Activated CD4-positive, alpha-beta T cell treated with anti-CD3 and anti-CD28 coated beads, Interleukin-2, amount 10 ng/mL, durations not matched to agents 24 days and 14 days (primary cell): ENCODE measurements around the gene LBHD2. TPM values are rescaled to one million over a fixed set of nuclear protein-coding genes. Genes with fewer than 3 reads are reported as not detected.

Experiments used
- DNase-seq: peaks from one replicate; pipeline ENCODE4 v3.0.0; 2022
- H3K27ac Mint-ChIP-seq: one replicate; pipeline ENCODE4 v1.8.0; 2022; ENCODE audit warnings: mild to moderate bottlenecking, mixed read lengths
- H3K27me3 Mint-ChIP-seq: one replicate; pipeline ENCODE4 v1.8.0; 2022; ENCODE audit warnings: mixed read lengths
- H3K36me3 Mint-ChIP-seq: one replicate; pipeline ENCODE4 v1.8.0; 2022; ENCODE audit warnings: low read depth, mild to moderate bottlenecking, mixed read lengths
- H3K4me1 Mint-ChIP-seq: one replicate; pipeline ENCODE4 v1.8.0; 2021; ENCODE audit warnings: mixed read lengths
- H3K4me3 Mint-ChIP-seq: one replicate; pipeline ENCODE4 v1.8.0; 2022; ENCODE audit warnings: mild to moderate bottlenecking, moderate library complexity, mixed read lengths
- H3K9me3 Mint-ChIP-seq: one replicate; pipeline ENCODE4 v1.8.0; 2021; ENCODE audit warnings: mixed read lengths
- intact Hi-C: fragments of 100-400 bp; cut with micrococcal nuclease; formaldehyde crosslinking; loops from one replicate; pipeline ENCODE4 v1.15.1; 2023
- total RNA-seq: library from RNA; stranded (reverse); gene quantifications from 2 replicates; pipeline ENCODE4 v1.2.3, GENCODE V29; 2022

The LBHD2 gene
- total RNA-seq, 1 donor from 2014 or later: not detected

GRCh38 chr14:103073876-103074728, 9.9 kb upstream of the LBHD2 start:
- intact Hi-C loops: loop anchor here (2.0 kb wide), 2 partner anchors 17 to 219 kb away; no protein-coding TSS in a partner anchor
- no peak overlapping the region for H3K4me3 Mint-ChIP-seq
- H3K27ac Mint-ChIP-seq: no peak overlapping the region

DNA sequence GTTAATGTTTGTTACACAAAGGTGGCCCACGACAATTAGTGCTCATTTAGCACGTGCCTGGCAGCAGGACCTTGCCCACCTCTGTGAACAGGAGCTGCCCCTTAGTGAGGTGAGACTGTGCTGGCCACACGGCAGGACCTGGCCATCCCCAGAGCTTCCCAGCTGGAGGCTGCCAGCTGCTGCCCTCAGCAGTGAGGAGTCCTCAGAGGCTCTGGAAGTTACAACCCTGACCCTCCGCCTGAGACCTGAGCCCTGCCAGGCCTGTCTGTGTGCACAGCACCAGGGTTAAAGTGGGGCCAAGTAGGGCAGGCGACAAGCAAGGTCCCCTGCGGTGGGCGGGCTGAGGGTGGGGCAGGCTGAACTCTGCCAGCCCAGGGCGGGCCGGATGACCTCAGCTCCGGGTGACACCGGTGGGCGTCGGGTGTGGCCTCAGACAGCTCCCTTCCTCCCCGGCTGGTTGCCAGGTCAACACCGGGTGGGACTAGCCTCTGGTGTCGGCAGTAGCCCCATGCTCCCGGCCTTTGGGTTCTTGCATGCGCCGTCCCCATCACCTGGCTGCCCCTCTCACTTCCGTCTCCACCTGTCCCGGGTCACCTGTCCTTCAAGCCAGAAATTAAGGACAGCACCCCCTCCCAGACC, 9.2 kb upstream of the LBHD2 start:
- peak; percentile 66 for DNase-seq
- H3K27ac Mint-ChIP-seq: no peak overlapping the region

More at GRCh38 chr14:103073876-103074728, 9.9 kb upstream of the LBHD2 start:
- Mint-ChIP-seq H3K27me3 (peaks cover 4% of the 10 kb centered on the region), H3K36me3 (no peaks in the 10 kb centered on the region), H3K9me3 (no peaks in the 10 kb centered on the region), H3K4me1 (no peaks in the 10 kb centered on the region)
- no peak for DNase-seq

DNA sequence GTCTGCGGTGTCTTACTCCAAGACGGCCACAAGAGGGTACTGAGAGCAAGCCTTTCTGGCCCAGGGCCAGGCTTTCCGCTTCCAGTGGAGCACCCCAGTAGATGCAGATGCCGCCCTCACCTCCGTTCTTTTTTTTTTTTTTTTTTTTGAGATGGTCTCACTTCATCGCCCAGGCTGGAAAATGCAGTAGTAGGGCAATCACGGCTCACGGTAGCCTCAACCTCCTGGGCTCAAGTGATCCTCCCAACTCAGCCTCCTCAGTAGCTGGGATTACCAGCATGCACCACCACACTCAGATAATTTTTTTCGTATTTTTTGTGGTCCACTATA, 5.6 kb upstream of the LBHD2 start:
- Mint-ChIP-seq H3K4me1 (no peaks in the 10 kb centered on the region), H3K27ac (no peak overlapping the region), H3K9me3 (no peaks in the 10 kb centered on the region), H3K36me3 (no peaks in the 10 kb centered on the region), H3K27me3 (peaks cover 4% of the 10 kb centered on the region), H3K4me3 (no peak overlapping the region)
- DNase-seq: peak; percentile 91
- intact Hi-C loops: loop anchor here (1.0 kb wide), 1 partner anchor 13 kb away; no protein-coding TSS in a partner anchor

More for the DNA sequence above, 9.2 kb upstream of the LBHD2 start:
- H3K4me3 Mint-ChIP-seq: no peak overlapping the region
- no peaks in the 10 kb centered on the region for H3K9me3 Mint-ChIP-seq
- H3K36me3 Mint-ChIP-seq: no peaks in the 10 kb centered on the region
- H3K4me1 Mint-ChIP-seq: no peaks in the 10 kb centered on the region
- peaks cover 4% of the 10 kb centered on the region for H3K27me3 Mint-ChIP-seq
- intact Hi-C loops: loop anchor here (2.0 kb wide), 2 partner anchors 16 to 218 kb away; no protein-coding TSS in a partner anchor

DNA sequence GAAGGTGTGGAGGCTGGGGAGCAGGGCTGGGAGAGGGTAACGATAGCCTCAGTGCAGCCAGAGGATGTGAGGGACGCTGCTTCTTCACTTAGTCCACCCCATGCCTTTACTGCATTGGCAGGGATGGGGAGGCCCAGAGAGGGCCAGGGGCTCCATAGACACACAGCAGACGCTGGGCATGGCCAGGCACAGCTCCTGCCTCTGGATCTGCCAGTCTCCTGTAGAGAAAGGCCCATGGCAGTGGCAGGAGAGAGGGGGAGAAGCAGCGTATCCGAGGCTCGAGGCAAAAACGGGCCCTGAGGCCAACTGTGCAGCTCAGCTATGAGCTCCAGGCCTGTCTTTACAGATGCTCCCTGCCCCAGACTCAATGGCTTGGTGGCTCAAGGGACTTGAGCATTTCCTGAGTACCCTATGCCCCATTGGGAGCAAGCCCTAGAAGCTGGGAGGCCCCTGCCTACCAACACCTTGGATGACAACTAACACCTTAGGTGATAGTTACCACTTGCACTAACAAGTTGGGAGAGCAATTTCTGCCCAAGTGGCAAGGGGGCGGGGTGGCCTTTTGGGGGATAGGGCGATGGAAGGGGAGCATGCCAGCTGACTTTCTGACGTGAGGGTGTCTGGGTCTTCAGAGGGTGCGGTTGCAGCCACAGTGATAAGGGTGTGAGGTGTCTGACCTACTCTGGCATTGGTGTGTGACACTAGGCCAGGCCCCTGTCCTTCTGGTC, 5.0 kb upstream of the LBHD2 start:
- H3K27ac Mint-ChIP-seq: no peak overlapping the region
- DNase-seq: no peak
- H3K4me3 Mint-ChIP-seq: no peak overlapping the region
- no peaks in the 10 kb centered on the region for H3K9me3 Mint-ChIP-seq
- H3K36me3 Mint-ChIP-seq: no peaks in the 10 kb centered on the region
- peaks cover 4% of the 10 kb centered on the region for H3K27me3 Mint-ChIP-seq
- H3K4me1 Mint-ChIP-seq: no peaks in the 10 kb centered on the region
- intact Hi-C loops: loop anchor here (1.0 kb wide), 1 partner anchor 12 kb away; no protein-coding TSS in a partner anchor

DNA sequence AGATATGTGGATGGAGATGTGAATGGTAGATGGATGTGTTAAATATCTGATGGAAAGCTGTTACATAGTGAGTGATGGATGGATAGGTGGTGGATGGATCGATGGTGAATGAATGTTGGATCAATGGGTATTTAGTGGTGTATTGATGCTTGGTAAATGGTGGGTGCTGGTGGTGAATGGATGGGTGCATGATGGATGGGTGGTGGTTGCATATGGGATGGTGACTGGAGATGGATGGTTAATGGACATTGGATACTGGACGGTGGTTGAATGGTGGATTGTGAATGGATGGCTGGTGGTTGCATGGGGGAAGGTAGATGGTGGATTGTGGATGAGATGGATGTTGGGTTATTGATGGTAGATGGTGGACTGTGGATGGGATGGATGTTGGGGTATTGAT, 2.1 kb upstream of the LBHD2 start:
- Mint-ChIP-seq H3K27ac (no peak overlapping the region), H3K4me3 (no peak overlapping the region), H3K27me3 (peaks cover 5% of the 10 kb centered on the region), H3K9me3 (no peaks in the 10 kb centered on the region), H3K4me1 (no peaks in the 10 kb centered on the region), H3K36me3 (no peaks in the 10 kb centered on the region)
- no peak for DNase-seq
- intact Hi-C loops: no loop called here

- H3K4me3 Mint-ChIP-seq: no peak overlapping the region
- no peak overlapping the region for H3K27ac Mint-ChIP-seq
- H3K27me3 Mint-ChIP-seq: peaks cover 5% of the 10 kb centered on the region
- H3K9me3 Mint-ChIP-seq: no peaks in the 10 kb centered on the region
- intact Hi-C loops: no loop called here
- H3K36me3 Mint-ChIP-seq: no peaks in the 10 kb centered on the region
- H3K4me1 Mint-ChIP-seq: no peaks in the 10 kb centered on the region
- DNase-seq: no peak
These were observed 1.4 kb downstream of the LBHD2 start for GRCh38 chr14:103085106-103086091.

DNA sequence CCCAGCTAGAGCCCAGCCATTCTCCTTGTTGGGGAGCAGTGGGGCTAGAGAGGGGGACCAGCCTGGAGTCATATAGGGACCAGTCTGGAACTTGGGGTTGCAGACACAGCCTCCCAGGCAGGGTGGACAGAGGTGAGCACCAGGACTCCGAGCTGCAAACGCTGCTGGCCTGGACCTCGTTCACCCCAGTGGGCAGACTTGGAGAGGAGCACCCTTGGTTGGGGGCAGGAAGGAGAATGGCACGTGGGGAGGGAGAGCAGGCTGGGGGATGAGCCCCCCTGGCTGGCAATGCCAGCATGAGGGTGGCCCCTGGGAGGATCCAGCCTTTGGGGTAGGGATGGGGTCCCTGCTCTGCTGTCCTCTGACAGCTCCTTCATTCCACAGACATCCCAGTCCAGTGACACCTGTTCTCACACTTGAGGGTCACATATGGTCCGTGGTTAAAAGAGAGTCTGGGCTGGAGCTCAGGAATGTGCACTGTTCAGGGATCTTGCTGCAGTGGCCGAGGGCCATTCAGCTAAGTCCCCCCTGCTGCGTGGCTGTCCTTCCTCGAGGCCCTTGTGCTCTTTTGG, 2.8 kb downstream of the LBHD2 start:
- intact Hi-C loops: no loop called here
- Mint-ChIP-seq H3K27ac (no peak overlapping the region), H3K4me1 (peaks cover 3% of the 10 kb centered on the region), H3K4me3 (no peak overlapping the region), H3K27me3 (peaks cover 8% of the 10 kb centered on the region), H3K9me3 (no peaks in the 10 kb centered on the region), H3K36me3 (no peaks in the 10 kb centered on the region)
- no peak for DNase-seq

DNA sequence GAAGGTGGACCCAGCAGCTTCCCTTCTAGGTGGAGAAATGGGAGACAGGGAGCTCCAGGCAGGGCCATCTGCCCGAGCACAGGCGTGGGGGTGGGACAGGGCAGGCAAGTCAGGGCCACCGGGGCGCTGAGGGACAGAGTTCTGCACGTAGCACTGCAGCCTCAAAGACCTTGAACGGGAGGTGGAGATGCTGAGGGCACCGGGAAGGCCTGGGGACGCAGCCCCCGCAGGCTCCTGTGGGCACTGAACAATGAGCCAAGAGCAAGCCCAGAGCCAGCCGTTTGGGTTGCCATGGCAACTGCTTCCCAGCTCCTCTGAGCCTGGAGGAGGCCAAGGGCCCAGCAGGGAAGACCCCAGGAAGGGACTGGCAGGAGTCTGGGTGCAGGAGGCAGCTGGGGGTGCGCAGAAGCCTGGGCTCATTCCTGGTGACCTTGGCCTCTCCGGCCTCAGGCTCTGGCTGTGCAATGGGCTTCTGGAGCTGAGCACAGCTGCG, 3.4 kb downstream of the LBHD2 start:
- Mint-ChIP-seq H3K27me3 (peaks cover 8% of the 10 kb centered on the region), H3K4me1 (peaks cover 3% of the 10 kb centered on the region), H3K36me3 (no peaks in the 10 kb centered on the region), H3K27ac (no peak overlapping the region), H3K4me3 (no peak overlapping the region), H3K9me3 (no peaks in the 10 kb centered on the region)
- intact Hi-C loops: no loop called here
- DNase-seq: no peak

DNA sequence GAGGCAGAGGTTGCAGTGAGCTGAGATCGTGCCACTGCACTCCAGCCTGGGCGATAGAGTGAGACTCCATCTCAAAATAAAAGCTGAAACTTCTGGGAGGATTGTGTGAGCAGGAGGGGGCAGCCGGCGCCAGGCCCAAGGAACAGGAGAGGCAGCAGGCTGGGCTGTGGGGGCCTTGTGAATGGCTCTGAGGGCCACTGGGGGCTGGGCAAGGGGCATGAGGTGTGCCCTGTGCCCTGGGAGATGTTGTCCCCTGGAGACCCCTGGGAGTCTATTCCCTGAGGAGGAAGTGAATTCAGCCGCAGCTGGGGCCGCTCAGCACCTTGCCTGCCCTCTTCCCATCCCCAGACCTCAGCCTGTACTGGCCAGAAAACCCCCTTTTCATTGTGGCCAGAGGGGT, 4.9 kb downstream of the LBHD2 start:
- Mint-ChIP-seq H3K36me3 (no peaks in the 10 kb centered on the region), H3K4me3 (no peak overlapping the region), H3K9me3 (no peaks in the 10 kb centered on the region), H3K27me3 (peaks cover 8% of the 10 kb centered on the region), H3K4me1 (peaks cover 3% of the 10 kb centered on the region), H3K27ac (no peak overlapping the region)
- no peak for DNase-seq
- intact Hi-C loops: no loop called here

- no peak overlapping the region for H3K4me3 Mint-ChIP-seq
- DNase-seq: no peak
- H3K27ac Mint-ChIP-seq: no peak overlapping the region
- peaks cover 3% of the 10 kb centered on the region for H3K4me1 Mint-ChIP-seq
- no peaks in the 10 kb centered on the region for H3K9me3 Mint-ChIP-seq
- intact Hi-C loops: loop anchor here (2.0 kb wide), 1 partner anchor 15 kb away; no protein-coding TSS in a partner anchor
- no peaks in the 10 kb centered on the region for H3K36me3 Mint-ChIP-seq
- H3K27me3 Mint-ChIP-seq: peaks cover 6% of the 10 kb centered on the region
These were observed 5.7 kb downstream of the LBHD2 start for GRCh38 chr14:103089386-103090335.

DNA sequence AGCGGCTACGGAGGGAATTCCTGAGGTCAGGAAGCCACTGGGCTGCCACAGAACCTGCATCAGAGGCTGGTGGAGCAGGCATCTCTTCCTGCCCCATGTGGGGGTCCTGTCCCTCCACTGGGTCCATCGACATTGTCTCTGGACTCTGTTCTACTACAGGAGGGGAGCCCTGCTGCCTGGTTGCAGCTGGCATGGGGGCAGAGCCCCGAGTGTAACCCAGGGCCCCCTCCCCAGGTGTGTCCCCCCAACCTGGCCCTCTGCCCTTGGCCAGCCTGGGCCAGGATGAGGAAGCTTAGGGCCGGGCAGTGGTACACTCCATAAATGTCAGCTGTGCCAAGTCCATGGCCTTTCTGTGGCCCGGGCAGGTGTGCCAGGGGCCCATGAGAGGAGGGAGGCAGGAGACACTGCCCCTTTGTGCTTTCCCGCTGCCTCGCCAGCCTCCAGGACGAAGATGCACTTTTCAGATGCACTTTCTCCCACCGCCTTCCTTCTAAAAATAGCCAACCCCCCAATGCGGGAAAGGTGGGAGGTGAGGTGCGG, 6.5 kb downstream of the LBHD2 start:
- DNase-seq: no peak
- Mint-ChIP-seq H3K4me1 (peaks cover 3% of the 10 kb centered on the region), H3K27ac (no peak overlapping the region), H3K27me3 (peaks cover 3% of the 10 kb centered on the region), H3K36me3 (no peaks in the 10 kb centered on the region), H3K4me3 (peak overlapping the region; percentile 59), H3K9me3 (no peaks in the 10 kb centered on the region)
- intact Hi-C loops: loop anchor here (1.0 to 2.0 kb wide), 2 partner anchors 12 to 16 kb away; no protein-coding TSS in a partner anchor
